GM21447 (cell line): ENCODE measurements around the gene TUBB4A.
A peak's percentile ranks its signal among the peaks of the same experiment; 100 is the strongest.
"Not testable (repeated sequence)": the region's sequence is repeated elsewhere in the genome, so short reads cannot be mapped to it uniquely, and the experiment has no call there.

Experiments
- ATAC-seq: cut with Tn5 transposase; IDR thresholded peaks from one replicate; pipeline ENCODE4 v1.9.1; 2021; ENCODE audit not compliant: unreplicated experiment

The TUBB4A gene

DNA sequence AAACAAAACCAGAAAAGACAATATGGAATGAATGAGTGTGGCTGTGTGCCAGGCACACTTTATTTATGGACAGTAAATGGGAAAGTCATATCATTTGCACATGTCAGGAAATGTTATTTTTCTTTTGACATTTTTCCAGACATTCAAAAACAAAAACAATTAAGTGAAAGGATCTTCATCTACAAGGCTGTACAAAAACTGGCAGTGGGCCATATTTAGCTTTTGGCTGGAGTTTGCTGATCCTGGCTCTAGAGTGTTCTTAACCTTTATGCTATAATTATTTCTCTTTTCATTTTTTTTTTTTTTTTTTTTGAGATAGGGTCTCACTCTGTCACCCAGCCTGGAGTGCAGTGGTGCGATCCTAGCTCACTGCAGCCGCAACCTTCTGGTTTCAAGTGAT lies 22.2 kb upstream of the TUBB4A start:
- no peak for ATAC-seq

- ATAC-seq: no peak
These were observed 20.6 kb upstream of the TUBB4A start for GRCh38 chr19:6522712-6523111.

DNA sequence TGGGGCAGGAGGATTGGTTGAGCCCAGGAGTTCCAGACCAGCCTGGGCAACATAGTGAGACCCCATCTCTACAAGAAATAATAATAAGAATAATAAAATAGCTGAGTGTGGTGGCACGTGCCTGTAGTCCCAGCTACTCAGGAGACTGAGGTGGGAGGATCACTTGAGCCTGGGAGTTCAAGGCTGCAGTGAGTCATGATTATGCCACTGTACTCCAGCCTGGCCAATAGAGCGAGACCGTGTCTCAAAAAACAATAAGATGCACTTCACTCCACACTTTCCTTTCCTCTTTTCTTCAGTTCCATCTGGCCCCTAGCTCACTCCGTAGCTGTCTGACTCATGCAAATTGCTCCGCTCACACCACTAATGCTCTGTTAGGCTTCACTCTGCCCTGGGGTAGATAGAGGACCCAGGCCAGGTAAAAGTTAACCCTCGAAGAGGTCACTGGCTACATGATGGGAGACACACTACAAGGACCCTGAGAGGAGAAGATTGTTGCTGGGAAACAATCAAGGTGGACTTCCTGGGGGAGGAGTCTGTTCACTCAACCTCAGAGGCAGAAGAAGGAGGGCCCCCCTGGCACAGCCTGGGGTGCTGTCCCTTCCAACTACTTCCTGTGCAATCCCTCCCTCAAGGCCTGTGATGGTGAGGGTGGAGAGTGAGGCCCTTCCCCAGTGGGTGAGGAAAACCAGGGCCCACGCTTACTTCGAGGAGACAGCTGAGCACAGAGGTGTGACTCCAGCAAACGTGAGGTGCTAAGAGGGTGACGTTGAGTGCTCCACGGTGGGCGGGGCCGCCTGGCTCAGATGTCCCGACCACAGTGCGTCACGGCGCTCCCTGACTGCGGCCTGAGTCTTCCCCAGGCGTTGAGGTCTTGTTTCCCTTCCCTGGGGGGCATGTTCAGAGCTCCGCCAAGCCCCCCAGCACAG lies 19.9 kb upstream of the TUBB4A start:
- peak; percentile 39 for ATAC-seq

- ATAC-seq: no peak
These were observed 17.2 kb upstream of the TUBB4A start for GRCh38 chr19:6519289-6519688.

DNA sequence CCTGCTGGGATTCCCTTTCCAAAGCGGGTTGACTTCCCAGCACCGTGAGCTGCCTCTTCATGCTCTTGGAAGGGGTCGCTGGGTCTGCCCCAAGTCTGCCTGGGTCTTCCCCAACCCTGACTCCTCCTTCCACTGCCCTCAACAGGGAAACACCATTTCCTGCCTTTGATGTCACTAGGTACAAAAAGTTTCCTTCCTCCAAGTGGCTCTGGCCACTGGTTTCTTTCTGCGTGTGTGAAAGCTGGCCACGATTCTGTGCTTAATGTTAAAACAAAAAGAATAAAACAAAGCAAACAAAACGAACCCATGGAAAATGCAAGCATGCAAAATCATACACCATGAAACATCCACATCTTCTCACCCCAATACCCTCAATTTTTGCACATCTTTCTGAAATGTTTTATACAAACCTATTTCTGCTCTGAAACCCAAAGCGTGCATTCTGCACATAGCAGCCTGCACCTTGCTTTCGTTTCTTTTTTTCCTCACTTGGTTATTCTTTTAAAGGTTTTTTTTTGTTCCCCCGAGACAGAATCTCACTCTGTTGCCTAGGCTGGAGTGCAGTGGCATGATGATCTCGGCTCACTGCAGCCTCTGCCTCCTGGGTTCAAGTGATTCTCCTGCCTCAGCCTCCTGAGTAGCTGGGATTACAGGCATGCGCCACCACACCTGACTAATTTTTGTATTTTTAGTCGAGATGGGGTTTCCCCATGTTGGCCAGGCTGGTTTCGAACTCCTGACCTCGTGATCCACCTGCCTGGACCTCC lies 16.2 kb upstream of the TUBB4A start:
- no peak for ATAC-seq

DNA sequence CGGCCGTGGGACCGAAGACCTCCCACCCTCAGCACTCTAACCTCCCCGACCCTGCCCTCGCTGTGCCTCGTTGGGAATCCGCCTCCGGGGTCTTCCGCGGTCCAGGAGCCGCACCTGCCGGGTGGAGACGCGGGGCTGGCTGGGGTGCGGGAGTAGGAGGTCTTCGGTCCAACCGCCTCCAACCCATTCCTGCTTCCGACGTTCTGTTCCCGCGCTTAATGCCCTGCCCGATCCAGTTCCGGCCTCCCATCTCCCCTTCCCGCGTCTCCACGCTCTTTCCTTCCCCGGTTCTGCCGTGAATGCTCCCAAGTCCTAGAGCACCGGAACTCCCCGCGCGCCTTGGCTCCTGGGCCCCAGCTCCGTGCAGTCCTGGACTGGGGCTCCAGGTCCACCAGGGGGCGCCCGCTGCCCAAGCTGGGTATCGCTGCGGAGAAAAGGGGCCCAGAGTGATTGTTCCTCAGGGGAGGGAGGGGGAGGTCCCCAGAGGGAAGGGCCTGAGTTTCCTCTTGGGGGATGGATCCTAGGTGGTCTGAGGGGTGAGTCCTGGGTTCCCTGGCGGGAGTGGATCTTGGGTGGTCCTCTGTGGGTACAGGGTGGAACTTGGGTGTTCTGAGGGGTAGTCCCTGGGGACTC lies 14.7 kb upstream of the TUBB4A start:
- ATAC-seq: peak; percentile 44

- peak; percentile 55 for ATAC-seq
These were observed 14.0 kb upstream of the TUBB4A start for GRCh38 chr19:6516018-6516658.

DNA sequence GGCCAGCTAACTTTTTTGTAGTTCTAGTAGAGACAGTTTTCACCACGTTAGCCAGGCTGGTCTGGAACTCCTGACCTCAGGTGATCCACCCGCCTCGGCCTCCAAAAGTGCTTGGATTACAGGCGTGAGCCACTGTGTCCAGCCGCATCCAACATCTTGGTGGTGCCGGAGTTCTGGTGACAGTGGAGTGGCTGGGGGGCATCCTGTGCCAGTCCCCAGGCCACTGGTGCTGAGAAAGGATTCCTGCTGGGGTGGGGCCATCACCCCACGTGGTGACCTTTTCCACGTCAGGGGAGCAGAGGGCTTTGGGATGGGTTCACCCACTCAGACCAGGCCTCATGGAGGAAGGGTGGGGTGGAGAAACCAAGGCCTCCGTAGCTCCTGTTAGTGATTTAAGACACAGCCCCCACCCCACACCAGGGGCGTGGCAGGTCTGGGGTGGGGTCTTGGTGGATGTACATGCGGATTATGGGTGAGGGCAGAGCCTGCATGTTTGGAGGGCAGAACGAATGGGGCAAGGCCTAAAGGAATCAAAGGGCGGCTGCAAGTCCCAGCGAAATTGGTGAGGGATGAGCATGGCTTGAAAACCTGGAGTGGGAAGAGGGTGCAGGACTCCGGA lies 12.9 kb upstream of the TUBB4A start:
- ATAC-seq: no peak

- no peak for ATAC-seq
These were observed 12.0 kb upstream of the TUBB4A start for GRCh38 chr19:6514089-6514488.

- ATAC-seq: no peak
These were observed 8.5 kb upstream of the TUBB4A start for GRCh38 chr19:6510618-6511017.

DNA sequence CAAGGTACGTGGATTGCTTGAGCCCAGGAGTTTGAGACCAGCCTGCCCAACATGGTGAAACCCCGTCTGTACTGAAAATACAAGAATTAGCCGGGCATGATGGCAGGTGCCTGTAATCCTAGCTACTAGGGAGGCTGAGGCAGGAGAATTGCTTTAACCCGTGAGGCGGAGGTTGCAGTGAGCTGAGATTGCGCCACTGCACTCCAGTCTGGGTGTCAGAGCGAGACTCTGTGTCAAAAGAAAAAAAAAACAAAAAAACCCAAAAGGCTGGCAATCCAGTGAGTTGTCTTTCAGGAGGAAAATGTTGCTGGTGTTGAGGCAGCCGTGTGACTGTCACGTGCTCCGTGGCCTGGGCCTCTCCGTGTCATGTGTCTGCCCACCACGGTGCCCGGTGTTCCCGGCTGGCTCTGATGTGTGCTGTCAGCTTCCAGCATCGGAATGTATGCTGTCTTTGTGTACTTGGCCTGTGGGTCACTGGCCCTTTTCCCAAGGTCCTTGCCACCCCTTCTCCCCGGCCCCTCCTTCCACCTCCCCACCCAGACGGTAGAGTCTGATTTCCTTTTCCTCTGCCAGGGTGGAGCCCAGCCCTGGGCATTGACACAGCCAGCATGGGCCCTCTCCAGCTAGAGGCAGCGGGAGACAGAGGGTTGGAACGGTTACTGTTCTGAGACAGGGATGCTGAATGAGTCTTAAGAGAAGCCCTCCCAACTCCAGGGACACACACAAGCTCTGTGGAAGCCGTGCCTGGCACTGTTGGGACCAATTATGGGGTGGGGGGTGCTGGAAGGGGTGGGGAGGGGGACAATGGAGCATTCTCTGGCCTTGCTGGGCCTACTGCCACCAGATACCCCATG lies 7.2 kb upstream of the TUBB4A start:
- no peak for ATAC-seq

GRCh38 chr19:6508028-6508771 lies 6.1 kb upstream of the TUBB4A start:
- ATAC-seq: not testable (repeated sequence)

DNA sequence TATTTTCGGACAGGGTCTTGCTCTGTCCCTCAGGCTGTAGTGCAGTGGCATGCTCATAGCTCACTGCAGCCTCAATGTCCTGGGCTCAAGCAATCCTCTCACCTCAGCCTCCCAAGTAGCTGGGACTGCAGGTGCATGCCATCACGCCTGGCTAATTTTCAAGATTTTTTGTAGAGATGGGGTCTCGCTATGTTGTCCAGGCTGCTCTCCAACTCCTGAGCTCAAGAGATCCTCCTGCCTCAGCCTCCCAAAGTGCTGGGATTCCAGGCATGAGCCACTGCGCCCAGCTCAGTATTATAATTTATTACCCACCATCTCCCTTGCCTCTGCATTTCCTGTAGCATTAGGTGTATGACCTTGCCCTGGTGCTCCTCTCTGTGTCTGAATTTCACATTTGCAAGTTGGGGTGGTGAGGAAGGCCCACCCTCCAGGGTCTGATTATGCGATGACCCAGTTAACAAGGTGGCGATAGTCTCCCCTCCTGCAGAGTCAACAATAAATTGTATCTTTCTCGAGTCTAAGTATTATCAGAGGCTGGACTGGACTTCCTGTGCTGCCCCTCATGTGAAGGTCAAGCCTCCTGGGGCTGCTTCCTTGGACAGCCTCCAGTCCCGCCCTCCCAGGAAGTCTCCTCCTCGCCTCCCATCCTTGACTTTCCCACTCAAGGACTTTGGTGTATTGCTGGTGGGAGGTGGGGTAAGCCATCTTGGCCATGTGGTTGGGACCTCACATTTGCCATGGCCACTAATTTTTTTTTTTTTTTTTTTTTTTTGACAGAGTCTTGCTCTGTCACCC lies 1.5 kb upstream of the TUBB4A start:
- ATAC-seq: no peak

DNA sequence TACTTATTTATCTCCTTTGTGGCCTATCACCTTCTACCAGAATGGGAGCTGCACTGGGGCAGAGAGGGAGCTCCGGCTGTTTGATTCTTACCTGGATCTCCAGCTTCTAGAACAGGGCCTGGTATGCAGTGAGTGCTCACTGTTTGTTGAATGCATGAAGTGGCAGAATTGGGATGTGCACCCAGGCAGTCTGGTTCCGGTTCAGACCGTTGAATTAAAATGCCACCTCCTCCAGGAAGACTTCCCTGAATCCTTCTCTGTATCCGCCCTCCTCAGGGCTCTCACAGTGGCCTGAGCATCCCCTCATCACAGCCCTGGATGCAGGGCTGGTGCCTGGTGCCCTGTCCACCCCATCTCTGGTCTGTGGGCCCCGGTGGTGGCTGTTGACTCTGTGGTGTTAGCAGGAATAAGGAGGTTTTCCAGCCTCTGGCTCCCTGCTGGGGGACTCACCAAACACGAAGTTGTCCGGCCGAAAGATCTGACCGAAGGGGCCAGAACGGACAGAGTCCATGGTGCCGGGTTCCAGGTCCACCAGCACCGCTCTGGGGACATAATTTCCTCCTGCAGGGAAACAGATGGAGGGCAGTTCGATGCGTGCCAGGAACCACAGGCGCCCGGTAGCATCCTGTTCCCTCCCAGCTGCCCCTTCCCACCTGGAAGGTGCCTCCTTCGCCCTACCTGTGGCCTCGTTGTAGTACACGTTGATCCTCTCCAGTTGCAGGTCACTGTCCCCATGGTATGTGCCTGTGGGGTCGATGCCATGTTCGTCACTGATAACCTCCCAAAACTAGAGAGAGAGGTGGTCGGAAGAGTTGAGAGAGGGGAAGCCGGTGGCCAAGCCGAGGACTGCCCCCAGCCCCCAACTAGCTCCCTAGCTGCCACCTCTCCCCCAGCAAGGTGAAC lies 1.0 kb downstream of the TUBB4A start:
- ATAC-seq: no peak

- no peak for ATAC-seq
These were observed 2.9 kb downstream of the TUBB4A start for GRCh38 chr19:6499052-6499790.

GRCh38 chr19:6498294-6499036 lies 3.6 kb downstream of the TUBB4A start:
- ATAC-seq: no peak
